ENCODE results near the gene CCNE1.

DNA sequence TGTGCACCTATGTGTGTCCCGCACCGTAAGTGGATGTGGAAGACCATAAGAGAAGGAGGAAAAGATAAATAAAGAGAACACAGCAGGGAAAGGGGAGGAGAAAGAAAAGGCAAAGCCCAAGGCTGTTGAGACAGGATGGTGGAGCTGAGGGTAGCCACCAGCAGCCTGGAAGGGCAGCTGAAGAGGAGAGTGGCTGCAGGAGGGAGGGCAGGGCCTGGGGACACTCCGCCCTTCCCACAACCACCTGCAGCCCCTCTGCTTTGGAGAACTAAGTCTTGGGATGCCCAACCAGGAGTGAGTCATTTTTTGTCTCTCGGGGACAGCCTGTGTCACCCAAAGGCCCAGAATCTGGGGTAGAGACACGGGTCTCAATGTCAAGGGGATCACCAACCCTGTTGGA, 26.4 kb upstream of the CCNE1 start:
- TF ChIP-seq, protein P1, sequence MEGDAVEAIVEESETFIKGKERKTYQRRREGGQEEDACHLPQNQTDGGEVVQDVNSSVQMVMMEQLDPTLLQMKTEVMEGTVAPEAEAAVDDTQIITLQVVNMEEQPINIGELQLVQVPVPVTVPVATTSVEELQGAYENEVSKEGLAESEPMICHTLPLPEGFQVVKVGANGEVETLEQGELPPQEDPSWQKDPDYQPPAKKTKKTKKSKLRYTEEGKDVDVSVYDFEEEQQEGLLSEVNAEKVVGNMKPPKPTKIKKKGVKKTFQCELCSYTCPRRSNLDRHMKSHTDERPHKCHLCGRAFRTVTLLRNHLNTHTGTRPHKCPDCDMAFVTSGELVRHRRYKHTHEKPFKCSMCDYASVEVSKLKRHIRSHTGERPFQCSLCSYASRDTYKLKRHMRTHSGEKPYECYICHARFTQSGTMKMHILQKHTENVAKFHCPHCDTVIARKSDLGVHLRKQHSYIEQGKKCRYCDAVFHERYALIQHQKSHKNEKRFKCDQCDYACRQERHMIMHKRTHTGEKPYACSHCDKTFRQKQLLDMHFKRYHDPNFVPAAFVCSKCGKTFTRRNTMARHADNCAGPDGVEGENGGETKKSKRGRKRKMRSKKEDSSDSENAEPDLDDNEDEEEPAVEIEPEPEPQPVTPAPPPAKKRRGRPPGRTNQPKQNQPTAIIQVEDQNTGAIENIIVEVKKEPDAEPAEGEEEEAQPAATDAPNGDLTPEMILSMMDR (IDR thresholded peaks at IDR 0.05; ENCODE audit: borderline replicate concordance, extremely low read depth, low read length, poor library complexity, severe bottlenecking): no peak
- no peak for TF ChIP-seq EZH2 (IDR thresholded peaks at IDR 0.05; ENCODE audit: borderline replicate concordance, low read depth, low read length, severe bottlenecking)

Measured in DND-41 (cell line).